RPMI8226 (cell line): Measurements from ENCODE around the gene KHDC1.
"Not testable (repeated sequence)": the region's sequence is repeated elsewhere in the genome, so short reads cannot be mapped to it uniquely, and the experiment has no call there.

ENCODE experiments used
- DNase-seq: peaks from one replicate; pipeline ENCODE4 v3.0.0-alpha.2; 2015

The KHDC1 gene, protein sequence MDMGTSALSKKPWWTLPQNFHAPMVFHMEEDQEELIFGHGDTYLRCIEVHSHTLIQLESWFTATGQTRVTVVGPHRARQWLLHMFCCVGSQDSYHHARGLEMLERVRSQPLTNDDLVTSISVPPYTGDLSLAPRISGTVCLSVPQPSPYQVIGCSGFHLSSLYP

DNA sequence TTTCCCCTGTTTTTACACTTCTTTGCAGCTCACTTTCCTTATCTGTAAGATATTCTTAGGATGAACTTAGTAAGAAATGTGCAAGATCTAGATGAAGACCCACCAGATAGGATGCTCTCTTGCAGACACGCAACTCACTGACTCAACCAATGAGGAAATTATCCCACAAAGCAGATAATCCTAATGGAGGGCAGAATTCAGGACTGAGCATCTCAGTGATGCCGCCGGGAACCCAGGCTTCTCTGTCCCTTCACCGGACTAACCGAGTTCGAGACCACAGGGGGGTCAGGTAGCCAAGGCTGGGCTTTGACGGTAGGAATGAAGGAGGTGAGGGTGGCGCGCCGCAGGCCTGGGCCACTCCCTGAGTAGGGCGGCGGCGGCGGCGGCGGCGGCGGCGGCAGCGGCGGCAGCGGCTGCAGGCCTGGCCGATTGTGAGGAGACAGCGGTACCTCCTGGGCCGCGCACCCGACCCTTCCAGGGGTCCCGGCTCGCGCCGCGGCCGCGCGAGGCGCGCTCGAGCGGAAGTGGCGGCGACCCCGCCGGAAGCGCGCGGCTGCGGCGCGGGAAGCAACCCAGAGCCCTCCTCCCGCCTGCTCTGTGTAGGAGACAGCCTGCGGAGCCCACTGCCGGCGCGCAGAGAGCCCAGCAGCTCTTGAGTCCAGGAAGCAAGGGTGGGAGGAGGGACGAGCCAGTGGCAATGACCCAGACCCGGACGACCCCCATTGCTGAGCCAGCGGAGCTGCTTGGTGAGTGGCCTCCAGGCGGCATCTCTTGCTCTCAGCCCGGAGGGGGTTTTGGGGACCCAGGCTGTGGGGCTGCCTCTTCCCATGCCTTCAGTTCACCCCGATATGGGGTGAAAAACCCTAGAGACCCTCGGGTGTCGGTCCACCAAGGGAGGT is at the start of gene KHDC1:
Gene KHDC1, minus strand, starts transcription at position 526 of the 899 bp plus-strand sequence. CDS start 20,679 bp downstream, outside the sequence.
- peak; percentile 86 for DNase-seq

DNA sequence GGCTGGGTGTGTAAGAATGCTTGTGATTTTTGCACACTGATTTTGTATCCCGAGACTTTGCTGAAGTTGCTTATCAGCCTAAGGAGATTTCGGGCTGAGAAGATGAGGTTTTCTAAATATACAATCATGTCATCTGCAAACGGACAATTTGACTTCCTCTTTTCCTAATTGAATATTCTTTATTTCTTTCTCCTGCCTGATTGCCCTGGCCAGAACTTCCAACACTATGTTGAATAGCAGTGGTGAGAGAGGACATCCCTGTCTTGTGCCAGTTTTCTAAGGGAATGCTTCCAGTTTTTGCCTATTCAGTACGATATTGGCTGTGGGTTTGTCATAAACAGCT is 47.5 kb upstream of the KHDC1 start:
- DNase-seq: not testable (repeated sequence)

DNA sequence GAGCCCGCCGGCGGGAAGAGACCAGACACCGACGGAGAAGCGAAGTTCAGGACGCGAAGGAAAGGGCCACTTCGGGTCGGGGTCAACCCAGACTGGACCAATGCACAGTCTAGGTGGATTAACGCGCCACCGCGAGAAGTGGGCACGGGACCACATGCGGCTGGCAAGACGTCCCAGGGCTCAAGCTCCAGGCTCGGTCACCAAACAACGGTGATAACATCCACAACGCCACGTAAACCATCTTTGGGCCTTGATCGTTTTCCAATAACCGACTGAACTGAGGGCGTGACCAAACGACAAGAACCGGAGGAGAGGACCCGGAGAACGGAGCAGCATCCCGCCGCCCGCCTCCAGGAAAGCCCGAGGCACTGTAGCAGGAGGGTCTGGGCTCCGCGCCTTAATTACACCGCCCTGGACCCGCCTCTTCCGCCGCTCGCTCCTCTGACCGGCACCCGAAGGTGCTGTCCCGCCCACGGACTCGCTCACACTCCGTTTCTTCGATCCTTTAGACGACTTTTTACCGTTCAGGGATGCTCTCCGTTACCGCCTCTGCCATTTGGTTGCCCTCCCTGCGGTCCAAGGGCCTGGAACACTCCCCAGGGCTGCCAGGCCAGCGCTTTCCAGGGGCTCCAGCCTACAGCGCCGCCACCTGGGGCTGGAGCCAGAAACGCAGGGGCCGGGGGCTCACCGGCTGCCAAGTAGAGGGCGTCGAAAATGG is 46.9 kb upstream of the KHDC1 start:
- DNase-seq: peak; percentile 90

DNA sequence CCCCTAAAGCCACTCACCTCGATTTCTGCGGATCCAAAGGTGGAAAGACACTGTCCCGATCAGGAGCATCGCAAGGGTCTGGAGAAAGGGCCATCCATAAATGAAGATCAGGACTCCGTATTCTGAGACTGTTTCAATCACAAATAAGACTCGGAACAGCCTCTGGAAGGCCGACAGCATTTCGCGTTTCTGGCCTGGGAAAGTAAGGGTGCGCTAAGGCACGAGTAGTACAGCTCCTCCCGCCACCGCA is 46.5 kb upstream of the KHDC1 start:
- DNase-seq: no peak

DNA sequence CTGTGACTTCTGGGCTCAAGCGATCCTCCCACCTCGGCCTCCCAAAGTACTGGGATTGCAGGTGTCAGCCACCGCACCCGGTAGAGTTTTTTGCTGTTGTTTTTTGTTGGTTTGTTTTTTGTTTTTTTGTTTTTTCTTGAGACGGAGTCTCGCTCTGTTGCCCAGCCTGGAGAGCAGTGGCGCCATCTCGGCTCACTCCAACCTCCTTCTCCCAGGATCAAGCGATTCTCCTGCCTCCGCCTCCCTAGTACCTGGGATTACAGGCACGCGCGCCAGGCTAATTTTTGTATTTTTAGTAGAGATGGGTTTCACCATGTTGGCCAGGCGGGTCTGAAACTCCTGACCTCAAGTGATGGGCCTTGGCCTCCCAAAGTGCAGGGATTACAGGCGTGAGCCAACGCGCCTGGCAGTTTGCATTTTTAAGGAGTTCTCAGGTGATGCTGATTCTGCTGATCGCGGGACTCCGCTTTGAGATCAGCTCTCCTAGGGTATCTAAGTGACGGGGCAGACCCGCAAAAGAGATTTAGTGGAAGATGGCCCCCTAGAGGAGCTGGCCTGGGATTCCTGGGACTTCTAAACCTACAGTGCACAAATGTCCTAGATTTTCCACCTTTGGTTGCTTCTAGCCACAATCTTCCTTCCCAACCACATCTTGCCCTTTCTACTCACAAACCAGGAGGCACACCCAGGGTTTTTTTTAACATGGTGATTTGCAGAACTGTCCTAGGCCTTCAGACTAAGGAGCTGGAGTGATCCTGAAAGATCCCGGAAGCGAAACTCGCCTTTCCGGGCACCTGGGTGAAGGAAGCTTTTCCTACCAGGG is 45.9 kb upstream of the KHDC1 start:
- peak; percentile 70 for DNase-seq

DNA sequence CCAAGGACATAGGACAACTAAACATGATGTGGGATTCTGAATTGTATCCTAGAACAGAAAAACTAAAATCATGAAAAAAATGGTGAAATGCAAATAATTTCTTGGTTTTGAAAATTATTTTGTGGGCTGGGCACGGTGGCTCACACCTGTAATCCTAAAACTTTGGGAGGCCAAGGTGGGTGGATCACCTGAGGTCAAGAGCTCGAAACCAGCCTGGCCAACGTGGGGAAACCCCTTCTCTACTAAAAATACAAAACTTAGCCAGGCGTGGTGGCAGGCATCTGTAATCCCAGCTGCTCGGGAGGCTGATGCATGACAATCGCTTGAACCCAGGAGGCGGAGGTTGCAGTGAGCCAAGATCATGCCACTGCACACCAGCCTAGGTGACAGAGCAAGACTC is 40.8 kb upstream of the KHDC1 start:
- DNase-seq: not testable (repeated sequence)

DNA sequence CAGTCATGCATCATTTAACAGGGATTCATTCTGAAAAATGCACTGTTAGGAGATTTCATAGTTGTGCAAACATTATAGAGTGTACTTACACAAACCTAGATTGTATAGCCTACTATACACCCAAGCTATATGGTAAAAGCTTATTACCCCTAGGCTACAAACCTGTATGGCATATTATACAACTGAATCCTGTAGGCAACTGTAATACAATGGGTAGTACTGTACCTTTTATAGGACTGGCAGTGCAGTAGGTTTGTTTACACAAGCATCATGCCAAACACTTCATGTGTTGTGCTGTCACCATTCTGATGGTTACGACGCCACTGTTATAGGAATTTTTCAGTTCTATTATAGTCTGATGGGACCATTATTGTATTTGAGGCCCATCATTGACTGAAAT is 39.3 kb upstream of the KHDC1 start:
- no peak for DNase-seq

DNA sequence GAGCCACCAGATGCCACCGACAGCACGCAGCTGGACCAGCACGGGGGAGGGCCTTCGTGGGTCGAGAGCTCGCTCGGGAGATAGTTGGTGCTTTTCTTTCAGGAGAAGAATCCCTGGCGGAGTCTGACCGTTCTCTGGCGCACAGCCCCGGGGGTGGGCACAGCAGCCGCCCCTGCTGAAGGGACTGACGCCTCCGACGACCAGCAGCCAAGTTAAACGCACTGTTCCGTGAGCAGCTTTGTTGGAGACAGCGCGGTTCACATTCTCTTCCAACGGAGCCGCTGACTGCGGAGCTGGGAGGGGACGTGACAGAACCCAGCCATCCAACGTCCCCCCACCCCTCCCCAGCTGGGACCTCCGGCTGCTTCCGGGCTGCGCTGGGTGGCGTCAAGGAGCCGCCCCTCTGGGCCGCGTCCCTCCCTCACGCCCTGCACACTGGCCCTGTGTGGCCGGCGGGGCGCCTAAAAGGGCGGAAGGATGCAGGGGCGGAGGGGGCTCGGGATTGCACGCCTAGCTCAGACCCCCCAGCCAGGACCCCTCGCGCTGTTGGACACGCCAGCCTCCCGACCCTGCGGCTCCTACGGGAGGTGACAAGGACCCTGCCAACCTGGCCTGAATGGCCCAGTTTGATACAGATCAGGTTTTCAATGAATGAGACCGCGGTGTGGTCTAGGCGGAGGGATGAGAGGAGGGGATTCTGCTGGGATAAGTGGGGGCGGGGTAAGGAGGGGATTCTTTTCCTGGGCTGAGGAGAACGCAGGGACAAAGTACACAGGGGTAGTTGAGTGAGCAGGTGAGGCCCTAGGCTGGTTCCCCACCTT is 36.4 kb upstream of the KHDC1 start:
- no peak for DNase-seq

DNA sequence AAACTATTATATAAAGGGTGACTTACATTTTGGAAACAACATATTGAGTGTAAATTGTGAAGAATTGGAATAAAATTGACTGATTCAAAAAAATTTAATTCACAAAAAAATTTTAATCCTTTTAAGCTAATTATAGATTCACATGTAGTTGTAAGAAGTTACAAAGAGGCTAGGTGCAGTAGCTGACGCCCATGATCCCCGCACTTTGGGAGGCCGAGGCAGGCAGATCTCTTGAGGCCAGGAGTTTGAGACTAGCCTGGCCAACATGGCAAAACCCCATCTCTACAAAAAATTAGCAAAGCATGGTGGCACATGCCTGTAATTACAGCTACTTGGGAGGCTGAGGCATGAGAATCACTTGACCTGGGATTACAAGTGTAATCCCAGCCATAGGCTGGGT is 30.3 kb upstream of the KHDC1 start:
- DNase-seq: no peak

DNA sequence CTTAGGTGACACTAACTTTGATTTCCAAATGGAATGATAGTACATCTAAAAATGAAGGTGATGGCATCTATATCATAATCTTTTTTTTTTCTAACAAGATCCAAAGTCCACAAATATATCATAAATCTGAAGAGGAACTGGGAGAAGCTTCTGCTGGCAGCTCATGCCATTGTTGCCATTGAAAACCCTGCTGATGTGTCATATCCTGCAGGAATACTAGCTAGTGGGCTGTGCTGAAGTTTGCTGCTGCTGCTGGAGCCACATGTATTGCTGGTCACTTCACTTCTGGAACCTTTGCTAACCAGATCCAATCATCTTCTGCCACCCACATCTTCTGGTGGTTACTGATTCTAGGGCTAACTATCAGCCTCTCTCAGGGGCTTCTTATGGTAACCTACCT is 27.4 kb upstream of the KHDC1 start:
- DNase-seq: no peak

DNA sequence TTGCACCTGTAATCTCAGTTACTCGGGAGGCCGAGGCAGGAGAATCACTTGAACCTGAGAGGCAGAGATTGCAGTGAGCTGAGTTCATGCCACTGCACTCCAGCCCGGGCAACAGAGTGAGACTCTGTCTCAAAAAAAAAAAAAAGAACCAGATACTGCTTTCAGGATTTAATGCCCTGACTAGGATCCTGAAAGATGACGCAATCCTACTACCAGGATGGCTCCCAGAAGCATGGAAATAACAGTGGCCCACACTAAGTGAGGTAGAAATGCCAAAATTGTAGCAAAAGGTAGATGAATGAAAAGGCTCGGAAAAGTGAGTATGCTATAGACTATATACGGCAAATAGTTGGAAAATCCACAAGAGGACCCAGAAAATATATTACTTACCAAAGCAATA is 23.8 kb upstream of the KHDC1 start:
- no peak for DNase-seq

DNA sequence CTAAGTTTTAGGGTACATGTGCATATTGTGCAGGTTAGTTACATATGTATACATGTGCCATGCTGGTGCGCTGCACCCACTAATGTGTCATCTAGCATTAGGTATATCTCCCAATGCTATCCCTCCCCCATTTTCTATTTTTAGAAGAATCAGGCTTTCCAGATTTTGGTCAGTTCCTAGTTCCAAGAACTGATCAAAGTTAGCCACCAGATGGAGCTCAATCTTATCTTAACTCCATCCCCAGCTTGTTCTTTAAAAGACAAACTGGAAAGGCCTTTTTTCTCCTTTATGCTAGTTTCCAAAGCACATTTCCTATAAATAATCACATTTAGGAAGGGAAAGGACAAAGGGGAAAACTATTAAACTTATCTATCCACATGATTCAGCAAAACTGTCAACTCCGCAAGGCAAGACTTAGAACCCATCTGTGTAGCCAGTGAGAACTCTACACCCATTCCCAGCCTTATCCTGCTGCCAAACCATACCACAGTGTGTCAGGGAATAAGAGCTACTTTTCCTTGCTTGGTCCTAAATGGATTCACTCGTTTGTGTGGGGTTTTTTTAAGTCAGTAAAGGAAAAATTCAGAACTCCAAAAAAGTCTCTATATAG is 22.8 kb upstream of the KHDC1 start:
- DNase-seq: peak; percentile 63

DNA sequence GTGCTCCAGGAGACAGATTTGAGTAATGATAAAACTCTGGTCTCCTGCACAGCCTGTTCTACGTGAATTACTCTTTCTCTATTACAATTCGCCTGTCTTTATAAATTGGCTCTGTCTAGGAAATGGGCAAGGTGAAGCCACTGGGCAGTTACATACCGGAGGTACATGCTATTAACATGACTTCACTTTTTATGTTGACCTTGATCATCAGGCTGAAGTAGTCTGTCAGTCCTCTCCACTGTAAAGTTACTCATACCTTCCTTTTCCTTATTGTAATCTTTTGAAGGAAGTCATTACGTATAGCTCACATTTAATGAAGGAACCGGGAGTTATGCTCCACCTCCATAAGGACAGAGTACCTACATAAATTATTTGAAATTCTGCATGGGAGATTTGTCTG is 19.9 kb upstream of the KHDC1 start:
- DNase-seq: no peak

DNA sequence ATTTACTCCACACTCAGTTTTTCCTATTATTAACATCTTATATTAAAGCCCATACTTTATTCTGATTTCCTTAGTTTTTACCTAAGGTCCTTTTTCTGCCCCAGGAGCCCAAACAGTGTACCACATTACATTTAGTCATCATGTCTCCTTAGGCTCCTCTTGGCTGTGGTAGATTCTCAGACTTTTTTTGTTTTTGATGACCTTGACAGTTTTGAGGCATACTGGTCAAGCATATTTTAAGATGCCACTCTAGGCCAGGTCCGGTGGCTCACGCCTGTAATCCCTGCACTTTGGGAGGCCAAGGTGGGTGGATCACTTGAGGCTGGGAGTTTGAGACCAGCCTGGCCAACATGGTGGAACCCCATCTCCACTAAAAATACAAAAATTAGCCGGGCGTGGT is 18.7 kb upstream of the KHDC1 start:
- DNase-seq: not testable (repeated sequence)

DNA sequence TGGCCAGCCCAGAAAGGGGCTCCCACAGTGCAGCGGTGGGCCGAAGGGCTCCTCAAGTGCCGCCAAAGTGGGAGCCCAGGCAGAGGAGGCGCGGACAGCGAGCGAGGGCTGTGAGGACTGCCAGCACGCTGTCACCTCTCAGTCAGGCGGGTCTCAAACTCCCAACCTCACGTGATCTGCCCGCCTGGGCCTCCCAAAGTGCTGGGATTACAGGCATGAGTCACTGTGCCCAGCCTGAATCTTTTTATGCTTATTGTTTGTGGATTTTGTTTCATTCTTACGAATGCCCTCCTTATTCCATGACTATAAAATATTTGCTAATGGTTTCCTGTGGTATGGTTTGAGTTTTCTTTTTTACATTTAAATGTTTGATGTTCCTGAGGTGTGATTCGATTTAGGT is 6.3 kb upstream of the KHDC1 start:
- not testable (repeated sequence) for DNase-seq

DNA sequence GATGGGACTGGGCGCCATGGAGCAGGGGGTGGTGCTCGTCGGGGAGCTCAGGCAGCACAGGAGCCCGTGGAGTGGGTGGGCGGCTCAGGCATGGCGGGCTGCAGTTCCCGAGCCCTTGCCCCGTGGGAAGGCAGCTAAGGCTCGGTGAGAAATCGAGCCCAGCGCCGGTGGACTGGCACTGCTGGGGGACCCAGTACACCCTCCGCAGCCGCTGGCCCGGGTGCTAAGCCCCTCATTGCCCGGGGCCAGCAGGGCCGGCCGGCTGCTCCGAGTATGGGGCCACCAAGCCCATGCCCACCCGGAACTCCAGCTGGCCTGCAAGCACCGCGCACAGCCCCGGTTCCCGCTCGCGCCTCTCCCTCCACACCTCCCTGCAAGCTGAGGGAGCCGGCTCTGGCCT is 5.9 kb upstream of the KHDC1 start:
- DNase-seq: not testable (repeated sequence)

DNA sequence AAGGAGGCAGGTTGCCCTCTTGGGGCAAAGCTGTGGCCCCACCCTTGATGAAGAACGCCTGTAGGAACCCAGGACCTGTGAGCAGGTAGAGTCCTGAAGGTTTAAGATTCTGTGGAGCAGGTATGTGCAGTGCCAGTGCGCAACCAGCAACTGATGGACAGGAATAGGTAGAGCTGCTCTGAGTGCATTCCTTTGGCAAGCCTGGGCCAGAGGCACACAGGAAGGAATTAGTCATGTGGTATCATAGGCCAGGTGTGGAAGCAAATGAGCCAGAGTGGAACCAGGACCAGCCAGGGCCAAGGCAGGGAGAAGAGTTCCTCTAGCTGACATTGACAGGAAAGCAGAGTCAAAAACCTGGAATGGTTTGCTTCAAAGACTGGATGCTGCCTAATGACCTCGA is 1.4 kb upstream of the KHDC1 start:
- no peak for DNase-seq

DNA sequence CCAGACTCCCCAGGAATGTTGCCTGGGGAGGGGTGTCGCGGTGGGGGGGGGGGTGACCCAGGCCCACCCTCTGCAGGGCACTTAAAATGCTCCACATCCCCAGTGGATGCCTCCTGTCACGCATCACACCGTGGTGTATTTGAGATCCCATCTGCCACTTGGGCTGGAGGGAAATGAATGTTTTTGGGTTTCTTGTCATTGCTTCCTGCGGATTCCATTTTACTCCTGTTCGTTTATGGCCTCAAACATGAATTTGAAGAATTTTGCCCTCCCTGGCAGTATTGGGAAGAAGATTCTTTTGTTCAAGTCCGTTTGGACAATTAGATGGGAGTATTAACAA is 544 bp upstream of the KHDC1 start:
- DNase-seq: peak; percentile 22

DNA sequence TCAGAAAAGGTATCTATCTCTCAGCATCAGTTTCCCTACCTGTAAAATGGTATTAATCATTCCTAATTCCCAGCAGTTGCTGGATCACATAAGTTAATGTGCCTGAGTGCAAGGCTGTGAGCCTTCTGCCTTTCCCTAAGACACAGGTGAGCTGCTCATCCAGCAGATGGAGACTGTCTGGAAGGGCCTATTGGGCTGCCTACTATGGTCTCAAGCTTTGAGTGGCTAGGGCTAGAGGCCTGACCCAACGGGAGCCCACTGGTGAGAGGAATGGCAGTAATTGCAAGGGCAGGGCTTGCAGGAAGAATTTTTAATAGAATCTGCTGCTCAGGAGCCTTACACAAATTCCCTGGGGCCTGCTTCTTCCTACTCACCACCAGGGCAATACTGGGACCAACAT is 4.3 kb downstream of the KHDC1 start:
- DNase-seq: no peak

DNA sequence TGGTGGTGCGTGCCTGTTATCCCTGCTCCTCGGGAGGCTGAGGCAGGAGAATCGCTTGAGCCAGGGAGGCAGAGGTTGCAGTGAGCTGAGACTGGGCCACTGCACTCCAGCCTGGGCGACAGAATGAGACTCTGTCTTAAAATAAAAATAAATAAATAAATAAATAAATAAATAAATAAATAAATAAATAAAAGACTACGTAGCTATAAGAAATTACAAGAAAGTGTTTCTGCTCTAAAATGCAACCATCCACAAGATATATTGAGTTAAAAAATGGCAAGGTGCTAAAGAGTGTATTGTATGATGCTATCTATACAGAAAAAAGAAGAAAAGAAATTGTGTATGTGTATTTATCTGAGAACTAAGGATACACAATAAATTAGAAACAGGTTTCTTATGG is 8.7 kb downstream of the KHDC1 start:
- not testable (repeated sequence) for DNase-seq

DNA sequence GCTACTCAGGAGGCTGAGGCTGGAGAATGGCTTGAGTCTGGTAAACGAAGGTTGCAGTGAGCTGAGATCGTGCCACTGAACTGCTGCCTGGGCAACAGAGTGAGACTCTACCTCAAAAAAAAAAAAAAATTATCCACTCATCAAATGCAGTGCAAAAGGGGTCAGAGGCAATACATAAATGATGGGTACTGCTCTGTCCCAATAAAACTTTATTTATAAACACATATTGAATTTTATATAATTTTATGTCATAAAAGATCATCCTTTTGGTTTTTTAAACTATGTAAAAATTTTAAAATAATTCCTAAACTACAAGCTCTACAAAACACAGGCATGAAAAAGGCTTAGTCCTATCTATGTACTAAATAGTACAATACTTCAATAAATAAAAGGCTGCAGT is 10.3 kb downstream of the KHDC1 start:
- DNase-seq: no peak

DNA sequence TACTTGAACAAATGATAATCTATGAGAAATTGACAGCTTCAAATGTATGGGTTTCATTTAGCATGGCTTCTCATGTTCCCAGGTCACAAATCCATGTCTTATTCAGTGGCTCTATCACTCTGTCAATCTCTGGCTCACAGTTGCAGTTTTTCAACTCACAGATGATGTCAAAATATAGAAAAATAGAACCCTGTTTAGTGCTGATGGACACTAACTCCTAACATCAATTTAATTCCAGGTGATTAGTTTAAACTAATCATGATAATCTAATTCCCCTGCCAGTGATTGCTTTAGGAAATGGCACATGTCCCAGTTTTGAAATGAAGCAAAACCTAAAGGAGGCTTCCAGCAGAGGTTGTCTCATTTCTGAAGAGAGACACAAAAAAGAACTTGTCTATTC is 13.0 kb downstream of the KHDC1 start:
- DNase-seq: no peak
